Activated naive CD8-positive, alpha-beta T cell treated with anti-CD3 and anti-CD28 coated beads for 36 hours (primary cell): ENCODE data around the gene ZCCHC7. TPM values are rescaled to one million over a fixed set of nuclear protein-coding genes. Genes with fewer than 3 reads are reported as not detected.

ENCODE experiments used
- DNase-seq: peaks from one replicate; pipeline ENCODE4 v3.0.0; 2021
- H3K27ac Mint-ChIP-seq: one replicate; pipeline ENCODE4 v1.8.0; 2022; ENCODE audit warnings: mild to moderate bottlenecking, moderate library complexity, mixed read lengths
- H3K27me3 Mint-ChIP-seq: one replicate; pipeline ENCODE4 v1.8.0; 2022; ENCODE audit warnings: mild to moderate bottlenecking, mixed read lengths
- H3K36me3 Mint-ChIP-seq: one replicate; pipeline ENCODE4 v1.8.0; 2021; ENCODE audit warnings: mild to moderate bottlenecking, mixed read lengths
- H3K4me1 Mint-ChIP-seq: one replicate; pipeline ENCODE4 v1.8.0; 2021; ENCODE audit warnings: mixed read lengths
- H3K4me3 Mint-ChIP-seq: one replicate; pipeline ENCODE4 v1.8.0; 2022; ENCODE audit warnings: mild to moderate bottlenecking, moderate library complexity, mixed read lengths
- H3K9me3 Mint-ChIP-seq: one replicate; pipeline ENCODE4 v1.8.0; 2022; ENCODE audit warnings: mixed read lengths
- total RNA-seq, 2 experiments: library from RNA; stranded (reverse); gene quantifications; one replicate each; pipeline ENCODE4 v1.2.3, GENCODE V29; 2021

The ZCCHC7 gene
- total RNA-seq, 2 experiments from 2014 or later, result 35.4 to 37.5 TPM

- H3K27me3 Mint-ChIP-seq, result peaks cover 21% of the 10 kb centered on the region
- DNase-seq, result no peak
Measured at GRCh38 chr9:37372839-37373238, 252.5 kb downstream of the ZCCHC7 start.

GRCh38 chr9:37373621-37374020, 253.2 kb downstream of the ZCCHC7 start:
- Mint-ChIP-seq H3K27me3 (peaks cover 21% of the 10 kb centered on the region), H3K9me3 (no peaks in the 10 kb centered on the region), H3K27ac (no peak overlapping the region), H3K4me1 (peaks cover 14% of the 10 kb centered on the region), H3K36me3 (peaks cover 2% of the 10 kb centered on the region), H3K4me3 (no peak overlapping the region)
- no peak for DNase-seq

More at GRCh38 chr9:37372839-37373238, 252.5 kb downstream of the ZCCHC7 start:
- Mint-ChIP-seq H3K4me1 (peaks cover 14% of the 10 kb centered on the region), H3K27ac (no peak overlapping the region), H3K4me3 (no peak overlapping the region), H3K36me3 (peaks cover 2% of the 10 kb centered on the region), H3K9me3 (no peaks in the 10 kb centered on the region)

GRCh38 chr9:37374892-37375291, 254.5 kb downstream of the ZCCHC7 start:
- H3K27ac Mint-ChIP-seq, result no peak overlapping the region
- H3K36me3 Mint-ChIP-seq, result peaks cover 2% of the 10 kb centered on the region
- no peaks in the 10 kb centered on the region for H3K9me3 Mint-ChIP-seq
- H3K4me3 Mint-ChIP-seq, result no peak overlapping the region
- H3K4me1 Mint-ChIP-seq, result peaks cover 14% of the 10 kb centered on the region
- peaks cover 21% of the 10 kb centered on the region for H3K27me3 Mint-ChIP-seq
- no peak for DNase-seq

GRCh38 chr9:37377688-37378612, 257.6 kb downstream of the ZCCHC7 start:
- no peak for DNase-seq
- H3K4me1 Mint-ChIP-seq, result peaks cover 2% of the 10 kb centered on the region
- H3K36me3 Mint-ChIP-seq, result peaks cover 5% of the 10 kb centered on the region
- no peak overlapping the region for H3K27ac Mint-ChIP-seq
- H3K9me3 Mint-ChIP-seq, result no peaks in the 10 kb centered on the region
- no peak overlapping the region for H3K4me3 Mint-ChIP-seq
- H3K27me3 Mint-ChIP-seq, result peaks cover 21% of the 10 kb centered on the region

GRCh38 chr9:37378613-37379004, 258.2 kb downstream of the ZCCHC7 start:
- Mint-ChIP-seq H3K4me3 (no peak overlapping the region), H3K27me3 (peaks cover 17% of the 10 kb centered on the region), H3K27ac (no peak overlapping the region), H3K9me3 (no peaks in the 10 kb centered on the region), H3K4me1 (peaks cover 2% of the 10 kb centered on the region), H3K36me3 (peaks cover 5% of the 10 kb centered on the region)
- no peak for DNase-seq

GRCh38 chr9:37379835-37380234, 259.5 kb downstream of the ZCCHC7 start:
- Mint-ChIP-seq H3K27ac (no peak overlapping the region), H3K27me3 (peaks cover 13% of the 10 kb centered on the region), H3K4me1 (peaks cover 2% of the 10 kb centered on the region), H3K9me3 (no peaks in the 10 kb centered on the region), H3K4me3 (no peak overlapping the region), H3K36me3 (peaks cover 5% of the 10 kb centered on the region)
- DNase-seq, result no peak

GRCh38 chr9:37380570-37380969, 260.2 kb downstream of the ZCCHC7 start:
- no peak overlapping the region for H3K27ac Mint-ChIP-seq
- no peaks in the 10 kb centered on the region for H3K4me1 Mint-ChIP-seq
- no peaks in the 10 kb centered on the region for H3K9me3 Mint-ChIP-seq
- DNase-seq, result no peak
- H3K36me3 Mint-ChIP-seq, result peaks cover 3% of the 10 kb centered on the region
- H3K4me3 Mint-ChIP-seq, result no peak overlapping the region
- H3K27me3 Mint-ChIP-seq, result peaks cover 7% of the 10 kb centered on the region

- peaks cover 5% of the 10 kb centered on the region for H3K27me3 Mint-ChIP-seq
- H3K4me1 Mint-ChIP-seq, result no peaks in the 10 kb centered on the region
- no peak for DNase-seq
- peaks cover 3% of the 10 kb centered on the region for H3K36me3 Mint-ChIP-seq
- no peak overlapping the region for H3K4me3 Mint-ChIP-seq
- no peaks in the 10 kb centered on the region for H3K9me3 Mint-ChIP-seq
- H3K27ac Mint-ChIP-seq, result no peak overlapping the region
Measured at GRCh38 chr9:37381094-37381741, 260.8 kb downstream of the ZCCHC7 start.

GRCh38 chr9:37382161-37382981, 262.0 kb downstream of the ZCCHC7 start:
- Mint-ChIP-seq H3K27me3 (no peaks in the 10 kb centered on the region), H3K27ac (no peak overlapping the region), H3K4me3 (no peak overlapping the region)

GRCh38 chr9:37382982-37383357, 262.6 kb downstream of the ZCCHC7 start:
- DNase-seq, result no peak
- no peaks in the 10 kb centered on the region for H3K27me3 Mint-ChIP-seq
- H3K9me3 Mint-ChIP-seq, result no peaks in the 10 kb centered on the region
- H3K4me1 Mint-ChIP-seq, result no peaks in the 10 kb centered on the region
- peaks cover 3% of the 10 kb centered on the region for H3K36me3 Mint-ChIP-seq
- H3K4me3 Mint-ChIP-seq, result no peak overlapping the region
- no peak overlapping the region for H3K27ac Mint-ChIP-seq

More at GRCh38 chr9:37382161-37382981, 262.0 kb downstream of the ZCCHC7 start:
- DNase-seq, result no peak
- Mint-ChIP-seq H3K9me3 (no peaks in the 10 kb centered on the region), H3K4me1 (no peaks in the 10 kb centered on the region), H3K36me3 (peaks cover 3% of the 10 kb centered on the region)

GRCh38 chr9:37383393-37383792, 263.0 kb downstream of the ZCCHC7 start:
- H3K4me1 Mint-ChIP-seq, result no peaks in the 10 kb centered on the region
- H3K27ac Mint-ChIP-seq, result no peak overlapping the region
- H3K36me3 Mint-ChIP-seq, result peaks cover 3% of the 10 kb centered on the region
- H3K4me3 Mint-ChIP-seq, result no peak overlapping the region
- H3K9me3 Mint-ChIP-seq, result no peaks in the 10 kb centered on the region
- no peak for DNase-seq
- no peaks in the 10 kb centered on the region for H3K27me3 Mint-ChIP-seq

- no peak overlapping the region for H3K4me3 Mint-ChIP-seq
- no peak overlapping the region for H3K27ac Mint-ChIP-seq
- H3K4me1 Mint-ChIP-seq, result no peaks in the 10 kb centered on the region
- no peak for DNase-seq
- H3K36me3 Mint-ChIP-seq, result peaks cover 3% of the 10 kb centered on the region
- H3K27me3 Mint-ChIP-seq, result no peaks in the 10 kb centered on the region
- H3K9me3 Mint-ChIP-seq, result no peaks in the 10 kb centered on the region
Measured at GRCh38 chr9:37383876-37384746, 263.7 kb downstream of the ZCCHC7 start.

GRCh38 chr9:37385286-37385685, 264.9 kb downstream of the ZCCHC7 start:
- DNase-seq, result no peak
- H3K4me1 Mint-ChIP-seq, result no peaks in the 10 kb centered on the region
- no peak overlapping the region for H3K4me3 Mint-ChIP-seq
- no peak overlapping the region for H3K27ac Mint-ChIP-seq
- no peaks in the 10 kb centered on the region for H3K27me3 Mint-ChIP-seq
- H3K36me3 Mint-ChIP-seq, result peaks cover 3% of the 10 kb centered on the region
- H3K9me3 Mint-ChIP-seq, result no peaks in the 10 kb centered on the region

GRCh38 chr9:37386988-37387387, 266.6 kb downstream of the ZCCHC7 start:
- no peak overlapping the region for H3K4me3 Mint-ChIP-seq
- H3K4me1 Mint-ChIP-seq, result peaks cover 2% of the 10 kb centered on the region
- no peak overlapping the region for H3K27ac Mint-ChIP-seq
- no peaks in the 10 kb centered on the region for H3K27me3 Mint-ChIP-seq
- no peaks in the 10 kb centered on the region for H3K9me3 Mint-ChIP-seq
- peaks cover 3% of the 10 kb centered on the region for H3K36me3 Mint-ChIP-seq
- DNase-seq, result no peak
